Stomach (tissue), 4 donors: ENCODE results near the gene SPDYC.

Experiments used
- POLR2A ChIP-seq, 4 donors: fragments of 450-650 bp; IDR thresholded peaks; one replicate each; pipeline ENCODE4 v1.6.1; 2016; ENCODE audit warnings: antibody characterized with exemption in 4 of 4, control low read depth in 2 of 4, mild to moderate bottlenecking in 1 of 4, moderate library complexity in 1 of 4
- POLR2AphosphoS5 ChIP-seq, 3 donors: sonication (generic); formaldehyde crosslinking; IDR thresholded peaks; one replicate each; pipeline ENCODE4 v1.6.1; 2016; ENCODE audit warnings: antibody characterized with exemption in 3 of 3
- TF ChIP-seq, protein P1 (sequence below), 7 experiments: fragments of 450-650 bp in 4 of 7; fragments of 200-600 bp in 3 of 7; sonication (generic) in 3 of 7; IDR thresholded peaks; one replicate each; pipeline ENCODE4 v1.5.1; 2016 to 2019; ENCODE audit warnings: antibody characterized with exemption in 7 of 7, control low read depth in 2 of 7, mild to moderate bottlenecking in 1 of 7

DNA sequence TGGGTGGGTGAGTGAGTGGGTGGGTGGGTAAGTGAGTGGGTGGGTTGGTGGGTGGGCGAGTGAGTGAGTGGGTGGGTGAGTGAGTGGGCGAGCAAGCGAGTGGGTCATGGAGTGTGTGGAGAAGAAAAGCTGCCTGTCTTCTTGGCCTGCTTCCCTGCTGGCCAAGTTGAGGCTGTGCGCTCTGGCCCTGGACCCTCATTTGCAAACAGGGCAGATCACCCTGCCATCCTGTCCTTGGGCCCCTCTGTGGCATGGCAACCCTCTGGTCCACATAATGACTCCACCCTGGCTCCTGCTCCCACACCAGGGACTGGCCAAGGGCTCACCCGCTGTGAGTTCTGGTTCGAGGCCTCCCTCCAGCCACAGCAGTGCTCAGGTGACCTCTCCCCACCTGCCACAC lies 46.8 kb downstream of the SPDYC start:
- TF ChIP-seq, protein P1, sequence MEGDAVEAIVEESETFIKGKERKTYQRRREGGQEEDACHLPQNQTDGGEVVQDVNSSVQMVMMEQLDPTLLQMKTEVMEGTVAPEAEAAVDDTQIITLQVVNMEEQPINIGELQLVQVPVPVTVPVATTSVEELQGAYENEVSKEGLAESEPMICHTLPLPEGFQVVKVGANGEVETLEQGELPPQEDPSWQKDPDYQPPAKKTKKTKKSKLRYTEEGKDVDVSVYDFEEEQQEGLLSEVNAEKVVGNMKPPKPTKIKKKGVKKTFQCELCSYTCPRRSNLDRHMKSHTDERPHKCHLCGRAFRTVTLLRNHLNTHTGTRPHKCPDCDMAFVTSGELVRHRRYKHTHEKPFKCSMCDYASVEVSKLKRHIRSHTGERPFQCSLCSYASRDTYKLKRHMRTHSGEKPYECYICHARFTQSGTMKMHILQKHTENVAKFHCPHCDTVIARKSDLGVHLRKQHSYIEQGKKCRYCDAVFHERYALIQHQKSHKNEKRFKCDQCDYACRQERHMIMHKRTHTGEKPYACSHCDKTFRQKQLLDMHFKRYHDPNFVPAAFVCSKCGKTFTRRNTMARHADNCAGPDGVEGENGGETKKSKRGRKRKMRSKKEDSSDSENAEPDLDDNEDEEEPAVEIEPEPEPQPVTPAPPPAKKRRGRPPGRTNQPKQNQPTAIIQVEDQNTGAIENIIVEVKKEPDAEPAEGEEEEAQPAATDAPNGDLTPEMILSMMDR (IDR thresholded peaks at IDR 0.05), result no peak
- TF ChIP-seq POLR2A (IDR thresholded peaks at IDR 0.05), result no peak
- TF ChIP-seq POLR2AphosphoS5 (IDR thresholded peaks at IDR 0.05), result no peak
